ENCODE data around the gene PRXL2B.

The PRXL2B gene

GRCh38 chr1:2606881-2607621 lies 20.5 kb downstream of the PRXL2B start:
- H3K4me3 ChIP-seq (ENCODE audit: low read depth, low read length), result no peak overlapping the region
- TF ChIP-seq, protein P1, sequence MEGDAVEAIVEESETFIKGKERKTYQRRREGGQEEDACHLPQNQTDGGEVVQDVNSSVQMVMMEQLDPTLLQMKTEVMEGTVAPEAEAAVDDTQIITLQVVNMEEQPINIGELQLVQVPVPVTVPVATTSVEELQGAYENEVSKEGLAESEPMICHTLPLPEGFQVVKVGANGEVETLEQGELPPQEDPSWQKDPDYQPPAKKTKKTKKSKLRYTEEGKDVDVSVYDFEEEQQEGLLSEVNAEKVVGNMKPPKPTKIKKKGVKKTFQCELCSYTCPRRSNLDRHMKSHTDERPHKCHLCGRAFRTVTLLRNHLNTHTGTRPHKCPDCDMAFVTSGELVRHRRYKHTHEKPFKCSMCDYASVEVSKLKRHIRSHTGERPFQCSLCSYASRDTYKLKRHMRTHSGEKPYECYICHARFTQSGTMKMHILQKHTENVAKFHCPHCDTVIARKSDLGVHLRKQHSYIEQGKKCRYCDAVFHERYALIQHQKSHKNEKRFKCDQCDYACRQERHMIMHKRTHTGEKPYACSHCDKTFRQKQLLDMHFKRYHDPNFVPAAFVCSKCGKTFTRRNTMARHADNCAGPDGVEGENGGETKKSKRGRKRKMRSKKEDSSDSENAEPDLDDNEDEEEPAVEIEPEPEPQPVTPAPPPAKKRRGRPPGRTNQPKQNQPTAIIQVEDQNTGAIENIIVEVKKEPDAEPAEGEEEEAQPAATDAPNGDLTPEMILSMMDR (IDR thresholded peaks at IDR 0.05; ENCODE audit: borderline replicate concordance, insufficient read depth, low read depth, low read length), result no peak

DNA sequence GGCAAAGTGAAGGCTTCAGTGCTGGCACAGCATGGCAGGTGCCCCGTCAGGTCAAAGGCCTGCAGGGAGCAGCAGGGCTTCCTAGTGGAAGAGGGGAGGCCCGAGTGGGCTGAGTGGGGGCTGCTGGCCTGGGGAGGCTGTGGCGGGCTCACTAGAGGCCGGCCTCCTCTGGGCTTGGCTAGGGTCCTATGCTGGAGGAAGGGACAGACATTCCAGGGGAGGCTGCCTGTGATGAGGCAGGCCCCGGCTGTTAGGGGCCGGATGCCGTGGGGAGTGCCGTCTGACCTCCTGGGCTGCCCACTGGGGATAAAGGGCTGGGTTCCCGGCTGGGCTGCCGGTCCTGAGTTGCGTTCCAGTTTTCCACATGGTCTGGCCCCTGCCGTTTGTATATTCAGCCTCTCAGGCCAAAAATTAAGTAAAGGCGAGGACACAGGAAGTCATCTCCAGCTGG lies 21.1 kb downstream of the PRXL2B start:
- no peak overlapping the region for H3K4me3 ChIP-seq (ENCODE audit: low read depth, low read length)
- TF ChIP-seq, protein P1 (IDR thresholded peaks at IDR 0.05; ENCODE audit: borderline replicate concordance, insufficient read depth, low read depth, low read length), result no peak

DNA sequence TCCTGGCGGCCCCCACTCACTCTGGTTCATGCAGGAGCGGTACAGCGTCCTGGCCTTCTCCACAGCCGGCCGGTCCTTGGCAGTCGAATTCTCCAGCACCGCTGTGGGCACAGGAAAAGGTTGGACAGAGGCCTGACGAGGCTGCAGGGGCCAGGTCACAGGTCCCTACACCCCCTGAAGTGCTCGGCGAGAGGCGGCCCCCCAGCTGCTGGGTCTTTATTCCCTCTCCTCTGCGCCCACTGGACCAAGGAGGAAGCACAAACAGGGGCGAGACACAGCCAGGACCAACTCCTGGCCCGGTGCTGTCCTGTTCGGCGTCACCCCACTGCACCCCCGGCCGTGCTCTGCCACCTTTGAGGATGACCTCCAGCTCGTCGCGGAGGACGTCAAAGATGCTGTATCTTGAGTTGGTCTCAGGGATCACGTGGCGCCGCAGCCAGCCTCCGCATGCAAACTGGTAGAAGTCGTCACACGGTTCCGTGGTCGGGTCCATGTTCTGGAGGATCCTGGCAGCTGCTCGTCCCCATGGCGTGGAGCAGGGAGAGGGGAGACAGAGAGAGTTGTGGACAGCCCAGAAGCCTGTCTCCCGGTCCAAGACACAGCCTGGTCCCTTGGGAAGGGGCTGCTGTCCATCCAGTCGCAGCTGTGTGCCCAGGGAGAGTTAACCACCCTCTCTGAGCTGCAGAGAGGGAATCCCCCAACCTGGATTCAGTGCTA lies 22.9 kb downstream of the PRXL2B start:
- TF ChIP-seq, protein P1 (IDR thresholded peaks at IDR 0.05; ENCODE audit: borderline replicate concordance, insufficient read depth, low read depth, low read length), result no peak
- H3K4me3 ChIP-seq (ENCODE audit: low read depth, low read length), result no peak overlapping the region

GRCh38 chr1:2610036-2610959 lies 23.7 kb downstream of the PRXL2B start:
- TF ChIP-seq, protein P1 (IDR thresholded peaks at IDR 0.05; ENCODE audit: borderline replicate concordance, insufficient read depth, low read depth, low read length), result no peak
- H3K4me3 ChIP-seq (ENCODE audit: low read depth, low read length), result no peak overlapping the region

GRCh38 chr1:2611031-2611501 lies 24.5 kb downstream of the PRXL2B start:
- TF ChIP-seq, protein P1 (IDR thresholded peaks at IDR 0.05; ENCODE audit: borderline replicate concordance, insufficient read depth, low read depth, low read length), result no peak
- H3K4me3 ChIP-seq (ENCODE audit: low read depth, low read length), result no peak overlapping the region

- TF ChIP-seq, protein P1 (IDR thresholded peaks at IDR 0.05; ENCODE audit: borderline replicate concordance, insufficient read depth, low read depth, low read length), result no peak
- H3K4me3 ChIP-seq (ENCODE audit: low read depth, low read length), result no peak overlapping the region
Measured at GRCh38 chr1:2611621-2612437, 25.3 kb downstream of the PRXL2B start.

All from GM12875 (cell line).